ENCODE measurements around the gene SMIM23. TPM values are rescaled to one million over a fixed set of nuclear protein-coding genes. Genes with fewer than 3 reads are reported as not detected.
"Not testable (repeated sequence)": the region's sequence is repeated elsewhere in the genome, so short reads cannot be mapped to it uniquely, and the experiment has no call there.

Gene SMIM23
- total RNA-seq, 4 donors from 2014 or later: not detected

GRCh38 chr5:171776770-171777759 is 8.6 kb upstream of the SMIM23 start:
- no peaks in the 10 kb centered on the region for H3K4me1 ChIP-seq
- TF ChIP-seq POLR2A (IDR thresholded peaks at IDR 0.05) (no peak), EP300 (IDR thresholded peaks at IDR 0.05) (no peak), POLR2AphosphoS5 (IDR thresholded peaks at IDR 0.05) (no peak)
- TF ChIP-seq, protein P1, sequence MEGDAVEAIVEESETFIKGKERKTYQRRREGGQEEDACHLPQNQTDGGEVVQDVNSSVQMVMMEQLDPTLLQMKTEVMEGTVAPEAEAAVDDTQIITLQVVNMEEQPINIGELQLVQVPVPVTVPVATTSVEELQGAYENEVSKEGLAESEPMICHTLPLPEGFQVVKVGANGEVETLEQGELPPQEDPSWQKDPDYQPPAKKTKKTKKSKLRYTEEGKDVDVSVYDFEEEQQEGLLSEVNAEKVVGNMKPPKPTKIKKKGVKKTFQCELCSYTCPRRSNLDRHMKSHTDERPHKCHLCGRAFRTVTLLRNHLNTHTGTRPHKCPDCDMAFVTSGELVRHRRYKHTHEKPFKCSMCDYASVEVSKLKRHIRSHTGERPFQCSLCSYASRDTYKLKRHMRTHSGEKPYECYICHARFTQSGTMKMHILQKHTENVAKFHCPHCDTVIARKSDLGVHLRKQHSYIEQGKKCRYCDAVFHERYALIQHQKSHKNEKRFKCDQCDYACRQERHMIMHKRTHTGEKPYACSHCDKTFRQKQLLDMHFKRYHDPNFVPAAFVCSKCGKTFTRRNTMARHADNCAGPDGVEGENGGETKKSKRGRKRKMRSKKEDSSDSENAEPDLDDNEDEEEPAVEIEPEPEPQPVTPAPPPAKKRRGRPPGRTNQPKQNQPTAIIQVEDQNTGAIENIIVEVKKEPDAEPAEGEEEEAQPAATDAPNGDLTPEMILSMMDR (IDR thresholded peaks at IDR 0.05): no peak
- H3K4me3 ChIP-seq: no peak overlapping the region
- no peaks in the 10 kb centered on the region for H3K36me3 ChIP-seq
- WGBS, 2 donors (ENCODE audit: low coverage in 1 of 2): 32 to 41% methylated on average over 6 to 14 of the region's 19 CpGs
- H3K9me3 ChIP-seq: peaks cover 0 to 9% (median 0%) of the 10 kb centered on the region in 3 donors
- peaks cover 24% of the 10 kb centered on the region for H3K27me3 ChIP-seq
- H3K27ac ChIP-seq: no peak overlapping the region
- no peak for ATAC-seq

GRCh38 chr5:171781744-171782143 is 3.9 kb upstream of the SMIM23 start:
- not testable (repeated sequence) for H3K27ac ChIP-seq, H3K9me3 ChIP-seq, H3K4me1 ChIP-seq, ATAC-seq, H3K36me3 ChIP-seq, H3K4me3 ChIP-seq
- WGBS, 2 donors (ENCODE audit: low coverage in 1 of 2): 48 to 79% methylated on average over 2 to 3 of the region's 4 CpGs
- H3K27me3 ChIP-seq: peaks cover 14% of the 10 kb centered on the region

GRCh38 chr5:171782332-171782966 is 3.2 kb upstream of the SMIM23 start:
- no peaks in the 10 kb centered on the region for H3K4me1 ChIP-seq
- 84 to 99% methylated on average over 13 to 18 of the region's 18 CpGs for WGBS, 2 donors (ENCODE audit: low coverage in 1 of 2)
- H3K9me3 ChIP-seq: peaks cover 0 to 9% (median 0%) of the 10 kb centered on the region in 3 donors
- H3K27me3 ChIP-seq: peaks cover 14% of the 10 kb centered on the region
- no peak overlapping the region for H3K4me3 ChIP-seq
- H3K36me3 ChIP-seq: no peaks in the 10 kb centered on the region
- ATAC-seq: no peak
- no peak for TF ChIP-seq EP300 (IDR thresholded peaks at IDR 0.05)
- no peak overlapping the region for H3K27ac ChIP-seq

GRCh38 chr5:171783051-171783450 is 2.6 kb upstream of the SMIM23 start:
- WGBS, 2 donors (ENCODE audit: low coverage in 1 of 2): 71 to 100% methylated on average over 2 of the region's 2 CpGs
- no peak overlapping the region for H3K27ac ChIP-seq
- H3K4me3 ChIP-seq: no peak overlapping the region
- peak; percentile 64 for ATAC-seq
- TF ChIP-seq, protein P1 (IDR thresholded peaks at IDR 0.05): no peak
- no peak for TF ChIP-seq POLR2A (IDR thresholded peaks at IDR 0.05)
- TF ChIP-seq POLR2AphosphoS5 (IDR thresholded peaks at IDR 0.05): no peak
- TF ChIP-seq EP300 (IDR thresholded peaks at IDR 0.05): no peak
- H3K36me3 ChIP-seq: no peaks in the 10 kb centered on the region
- H3K27me3 ChIP-seq: peaks cover 14% of the 10 kb centered on the region
- H3K9me3 ChIP-seq: peaks cover 0 to 9% (median 0%) of the 10 kb centered on the region in 3 donors
- no peaks in the 10 kb centered on the region for H3K4me1 ChIP-seq

DNA sequence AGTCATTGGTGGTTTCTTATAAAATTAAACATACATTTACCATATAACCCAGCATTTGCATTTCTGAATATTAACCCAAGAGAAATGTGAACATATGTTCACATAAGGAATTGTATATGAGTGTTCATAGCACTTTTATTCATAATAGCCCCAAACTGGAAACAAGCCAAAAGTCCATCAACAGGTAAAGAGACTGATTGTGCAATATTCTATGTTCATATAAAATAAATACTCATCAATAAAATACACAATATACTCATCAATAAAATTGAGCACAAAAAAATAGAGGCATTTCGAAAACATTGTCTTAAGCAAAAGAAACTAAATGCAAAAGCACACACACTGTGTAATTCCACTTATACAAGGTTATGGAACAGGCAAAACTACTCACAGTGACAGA is 3.7 kb downstream of the SMIM23 start:
- 63 to 80% methylated on average over 1 of the region's 1 CpG for WGBS, 2 donors (ENCODE audit: low coverage in 1 of 2)
- Histone ChIP-seq H3K27me3 (peaks cover 6% of the 10 kb centered on the region), H3K36me3 (no peaks in the 10 kb centered on the region), H3K27ac (no peak overlapping the region), H3K4me3 (no peak overlapping the region), H3K9me3 (no peaks in the 10 kb centered on the region), H3K4me1 (no peaks in the 10 kb centered on the region)
- TF ChIP-seq POLR2AphosphoS5 (IDR thresholded peaks at IDR 0.05): no peak
- TF ChIP-seq, protein P1 (IDR thresholded peaks at IDR 0.05): no peak
- no peak for TF ChIP-seq POLR2A (IDR thresholded peaks at IDR 0.05)
- no peak for TF ChIP-seq EP300 (IDR thresholded peaks at IDR 0.05)
- ATAC-seq: no peak

Data from gastroesophageal sphincter (tissue), 4 donors.